Fibroblast of skin of abdomen (primary cell): ENCODE measurements around the gene RNU1-3. TPM values are rescaled to one million over a fixed set of nuclear protein-coding genes. Genes with fewer than 3 reads are reported as not detected.
"Not testable (repeated sequence)": the region's sequence is repeated elsewhere in the genome, so short reads cannot be mapped to it uniquely, and the experiment has no call there.

Source experiments
- DNase-seq: peaks from one replicate; pipeline ENCODE4 v3.0.0-alpha.2; 2013
- polyA plus RNA-seq, 2 experiments: library from polyadenylated mRNA; unstranded; fragments of 120-200 nt; gene quantifications; one replicate each; pipeline ENCODE4 v1.2.1, GENCODE V29; 2013; ENCODE audit not compliant: insufficient read length in 2 of 2

Gene RNU1-3
- not detected for polyA plus RNA-seq (2013, experiment 1 of 2; ENCODE audit: insufficient read length)
- polyA plus RNA-seq (2013, experiment 2 of 2; ENCODE audit: insufficient read length): not detected

- not testable (repeated sequence) for DNase-seq
Observed at GRCh38 chr1:16666502-16667413, at the start of gene RNU1-3. Gene RNU1-3 (minus strand): TSS chr1:16666948.

GRCh38 chr1:16713480-16713879, 46.7 kb upstream of the RNU1-3 start:
- DNase-seq: not testable (repeated sequence)

- DNase-seq: not testable (repeated sequence)
Observed at GRCh38 chr1:16712984-16713383, 46.2 kb upstream of the RNU1-3 start.

- DNase-seq: not testable (repeated sequence)
Observed at GRCh38 chr1:16712582-16712981, 45.8 kb upstream of the RNU1-3 start.

DNA sequence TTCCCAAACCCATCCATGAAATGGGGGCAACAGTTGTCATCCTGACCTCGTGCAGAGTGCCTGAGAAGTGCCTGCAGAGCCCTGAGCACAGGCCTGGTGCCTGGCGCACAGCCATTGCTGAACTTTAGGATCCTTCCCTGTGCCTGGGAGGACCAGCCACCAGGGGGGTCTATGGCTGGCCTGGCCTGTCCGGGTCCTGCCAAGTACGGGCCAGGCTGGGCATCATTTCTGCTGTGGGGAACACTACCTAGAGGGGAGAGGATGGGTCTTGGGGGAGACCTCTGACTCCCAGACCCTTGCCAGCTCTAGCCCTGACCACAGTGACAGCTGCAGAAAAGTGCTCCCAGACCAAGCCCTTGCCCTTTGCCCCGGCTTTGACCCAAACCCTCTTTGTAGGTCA, 45.4 kb upstream of the RNU1-3 start:
- DNase-seq: not testable (repeated sequence)

DNA sequence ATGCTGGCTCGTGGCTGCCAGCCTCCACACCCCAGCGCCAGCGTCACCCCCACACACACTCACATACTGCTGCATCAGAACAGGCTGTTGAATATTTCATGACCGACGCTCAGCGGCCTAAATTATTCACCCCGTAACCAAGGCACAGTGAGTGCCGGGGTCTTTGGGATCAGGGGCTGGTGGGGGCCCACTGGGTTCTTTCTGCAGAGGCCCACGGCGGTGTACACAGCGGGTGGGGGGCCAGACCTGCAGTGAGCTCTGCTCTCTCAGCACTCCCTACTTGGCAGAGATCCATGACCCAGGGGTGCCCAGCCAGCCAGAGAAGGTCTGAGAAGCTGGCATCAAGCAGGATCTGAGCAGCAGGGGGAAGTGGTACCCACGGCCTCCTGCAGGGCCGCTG, 43.9 kb upstream of the RNU1-3 start:
- DNase-seq: not testable (repeated sequence)

- DNase-seq: not testable (repeated sequence)
Observed at GRCh38 chr1:16709659-16710087, 42.9 kb upstream of the RNU1-3 start.

DNA sequence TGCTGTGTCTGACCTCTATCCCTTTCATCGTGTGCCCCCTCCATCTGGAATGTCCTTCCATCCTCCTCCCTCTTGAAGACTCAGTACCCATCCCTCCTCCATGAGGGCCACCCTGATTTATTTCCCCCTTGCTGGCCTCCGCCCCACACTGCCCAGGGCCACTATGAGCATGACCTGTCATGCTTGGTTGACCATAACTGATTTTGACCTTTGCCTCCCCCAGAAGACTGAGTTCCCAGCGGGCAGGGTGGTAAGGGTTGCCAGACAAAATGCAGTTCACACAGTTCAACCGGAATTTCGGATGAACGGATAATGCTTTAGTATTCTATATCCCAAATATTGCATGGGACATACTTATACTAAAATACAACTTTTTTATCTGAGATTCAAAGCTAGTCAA, 42.0 kb upstream of the RNU1-3 start:
- not testable (repeated sequence) for DNase-seq

DNA sequence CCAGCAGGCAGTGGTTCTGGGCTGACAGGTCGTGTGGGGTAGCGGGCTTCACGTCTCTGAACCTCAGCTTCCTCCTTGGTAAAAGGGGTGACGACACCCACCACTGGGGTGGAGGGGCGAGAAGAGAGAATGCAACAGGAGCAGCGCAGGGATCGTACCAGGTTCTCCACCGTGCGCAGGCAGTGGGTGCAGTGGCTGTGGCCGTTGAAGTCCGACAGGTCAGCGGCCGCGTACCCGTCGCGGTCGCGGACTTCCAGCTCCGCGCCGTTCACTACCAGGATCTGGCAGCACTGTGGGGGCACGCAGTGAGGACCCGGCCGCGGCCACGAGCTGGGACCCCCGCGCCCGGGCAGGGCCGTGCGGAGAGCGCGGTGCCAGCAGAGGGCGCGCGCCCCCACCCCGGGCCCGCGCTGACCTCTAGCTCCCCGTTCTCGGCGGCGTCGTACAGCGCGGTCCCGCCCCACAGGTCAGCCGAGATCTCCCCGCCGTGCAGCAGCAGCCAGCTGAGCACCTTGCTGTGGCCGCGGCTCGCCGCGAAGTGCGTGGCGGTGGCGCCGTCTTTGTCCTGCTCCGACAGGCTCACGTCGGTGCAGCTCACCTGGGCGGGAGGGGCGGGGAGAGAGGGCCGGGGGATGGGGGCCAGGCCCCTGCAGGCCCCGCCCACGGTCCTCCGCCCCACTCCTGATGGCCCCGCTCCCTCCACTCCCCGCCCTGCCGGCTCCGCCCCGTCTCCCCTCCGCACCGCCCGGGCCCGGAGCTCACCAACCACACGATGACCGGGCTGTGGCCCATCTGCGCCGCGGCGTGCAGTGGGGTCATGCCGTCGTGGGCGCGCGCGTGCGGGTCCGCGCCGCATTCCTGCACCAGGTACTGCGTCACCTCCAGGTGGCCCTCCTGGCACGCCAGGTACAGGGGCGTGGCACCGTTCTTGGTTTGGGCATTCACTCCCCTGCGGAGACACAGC, 40.7 kb upstream of the RNU1-3 start:
- DNase-seq: not testable (repeated sequence)

DNA sequence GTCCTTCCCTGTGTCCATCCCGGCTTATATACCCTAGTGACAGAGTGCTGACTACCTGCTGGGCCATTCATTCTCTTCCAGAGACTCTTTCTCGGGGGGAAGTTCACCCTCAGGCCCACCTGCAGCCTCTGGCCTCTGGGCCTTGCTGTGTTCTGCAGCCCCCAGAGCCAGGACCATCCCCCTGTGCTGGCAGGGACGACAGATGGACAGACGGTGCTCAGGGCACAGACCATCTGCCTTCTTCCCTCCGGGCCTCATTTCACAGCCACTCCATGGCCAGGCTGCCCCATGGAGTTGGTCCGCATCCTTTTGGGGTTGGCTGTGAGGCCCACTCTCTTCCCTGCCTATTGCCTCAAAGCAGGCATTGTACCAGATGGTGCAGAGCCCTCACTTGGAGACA, 39.6 kb upstream of the RNU1-3 start:
- DNase-seq: not testable (repeated sequence)

- not testable (repeated sequence) for DNase-seq
Observed at GRCh38 chr1:16704502-16705100, 37.9 kb upstream of the RNU1-3 start.

GRCh38 chr1:16704076-16704475, 37.3 kb upstream of the RNU1-3 start:
- not testable (repeated sequence) for DNase-seq

DNA sequence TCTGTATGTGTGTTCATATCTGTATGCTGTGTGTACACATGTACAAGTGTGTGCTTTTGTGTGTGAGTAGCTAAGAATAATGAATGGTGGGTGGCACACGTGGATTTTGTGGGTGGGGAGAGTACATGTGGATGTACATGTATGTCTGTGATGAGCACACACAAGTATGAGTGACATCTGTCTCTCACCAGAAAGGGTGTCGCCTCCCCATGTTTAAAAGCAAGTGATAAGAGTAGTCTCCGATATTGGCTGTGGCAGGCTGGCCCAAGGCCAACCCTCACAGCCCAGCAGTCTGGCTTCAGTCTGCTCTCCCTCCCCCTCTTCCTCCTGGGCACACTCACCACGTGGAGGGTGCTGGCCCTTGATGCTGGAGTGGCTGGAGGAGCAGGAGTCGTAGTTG, 36.9 kb upstream of the RNU1-3 start:
- not testable (repeated sequence) for DNase-seq

DNA sequence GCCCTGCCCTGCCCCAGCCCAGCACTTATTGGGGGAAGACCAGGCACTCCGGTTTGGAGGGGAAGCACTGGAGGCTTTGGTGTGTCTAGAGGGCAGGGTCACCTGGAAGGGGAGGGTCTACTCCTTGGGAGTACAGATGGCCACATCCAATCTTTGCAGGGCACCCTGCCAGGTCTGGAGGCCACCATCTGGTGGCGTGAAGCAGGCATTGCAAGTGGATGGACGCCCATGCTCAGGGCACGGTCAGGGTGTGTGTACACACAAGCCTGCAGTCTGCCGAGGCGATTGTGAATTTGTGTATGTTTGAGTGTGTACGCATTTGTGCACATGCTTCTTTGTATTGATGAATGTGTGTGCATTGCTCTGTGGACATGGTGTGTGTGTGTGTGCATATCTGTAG, 36.4 kb upstream of the RNU1-3 start:
- DNase-seq: not testable (repeated sequence)

DNA sequence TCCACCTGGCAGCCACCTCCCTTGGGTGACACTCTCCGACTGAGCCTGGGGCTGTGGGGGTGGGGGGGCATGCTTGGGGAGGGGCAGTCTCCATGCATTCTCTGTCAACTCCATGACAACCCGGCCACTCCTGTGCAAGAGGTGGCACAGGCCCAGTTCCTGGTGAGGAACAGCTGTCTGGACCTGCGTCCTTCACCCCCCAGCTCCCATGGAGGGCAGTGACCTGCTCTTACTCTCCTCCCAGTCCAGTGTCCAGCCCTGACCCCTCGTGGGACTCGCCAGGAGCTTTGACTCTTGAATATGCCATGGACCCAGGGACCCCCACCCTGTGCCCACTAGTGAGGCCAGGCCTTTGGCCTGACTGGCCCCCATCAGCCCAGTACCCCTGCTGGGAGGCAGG, 35.5 kb upstream of the RNU1-3 start:
- not testable (repeated sequence) for DNase-seq

DNA sequence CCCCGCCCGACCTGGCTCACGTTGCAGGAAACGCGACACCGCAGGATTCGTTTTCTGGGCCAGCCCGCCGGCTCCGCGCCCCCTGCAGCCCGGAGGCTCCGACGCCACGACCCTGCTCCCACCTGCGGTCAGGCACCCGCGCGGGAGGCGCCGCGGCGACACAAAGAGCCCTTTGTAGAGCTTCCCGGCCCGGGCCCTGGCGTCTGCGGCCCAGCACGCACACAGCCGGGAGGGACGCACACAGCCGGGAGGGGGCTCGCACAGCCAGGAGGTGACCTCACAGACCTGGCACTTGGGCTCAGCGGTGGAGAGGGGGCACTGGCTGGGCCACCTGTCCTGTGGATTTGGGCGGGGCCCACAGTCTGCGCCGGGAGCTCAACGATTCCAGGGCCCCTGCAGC, 34.4 kb upstream of the RNU1-3 start:
- not testable (repeated sequence) for DNase-seq

DNA sequence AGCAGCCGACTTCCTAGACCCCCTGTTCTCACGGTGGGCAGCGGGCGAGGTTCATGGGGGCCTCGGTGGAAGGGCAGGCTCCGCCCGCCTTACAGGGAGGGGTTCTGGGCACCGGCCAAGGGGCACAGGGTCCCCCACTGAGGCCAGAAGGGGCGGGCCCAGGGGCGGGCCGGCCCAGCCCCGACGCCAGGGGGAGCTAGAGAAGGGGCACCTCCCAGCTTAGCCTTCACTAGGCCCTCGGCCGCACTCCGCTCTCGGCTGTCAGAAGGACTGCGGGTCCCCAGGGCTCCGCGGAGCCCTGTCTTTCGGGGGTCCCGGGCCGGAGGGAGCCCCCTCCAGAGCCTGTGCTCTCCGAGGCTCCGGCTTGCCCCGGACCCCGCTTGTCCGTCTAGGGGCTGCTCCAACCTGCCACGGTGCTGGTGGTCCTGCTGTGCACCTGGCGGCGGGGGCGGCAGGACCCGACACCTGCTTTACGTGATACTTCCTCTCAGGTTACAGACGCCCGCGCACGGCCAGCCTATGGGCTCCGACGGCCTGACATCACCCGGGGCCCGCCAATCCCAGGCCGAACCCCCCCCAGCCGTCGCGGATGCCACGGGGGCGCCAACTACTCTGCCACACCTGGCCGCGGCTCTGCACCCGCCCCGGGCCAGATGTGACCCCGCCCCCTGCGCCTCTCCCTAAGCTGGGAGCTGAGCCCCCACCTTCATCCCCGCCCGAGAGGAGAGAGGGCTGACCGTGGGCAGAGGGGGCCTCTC, 33.6 kb upstream of the RNU1-3 start:
- not testable (repeated sequence) for DNase-seq

DNA sequence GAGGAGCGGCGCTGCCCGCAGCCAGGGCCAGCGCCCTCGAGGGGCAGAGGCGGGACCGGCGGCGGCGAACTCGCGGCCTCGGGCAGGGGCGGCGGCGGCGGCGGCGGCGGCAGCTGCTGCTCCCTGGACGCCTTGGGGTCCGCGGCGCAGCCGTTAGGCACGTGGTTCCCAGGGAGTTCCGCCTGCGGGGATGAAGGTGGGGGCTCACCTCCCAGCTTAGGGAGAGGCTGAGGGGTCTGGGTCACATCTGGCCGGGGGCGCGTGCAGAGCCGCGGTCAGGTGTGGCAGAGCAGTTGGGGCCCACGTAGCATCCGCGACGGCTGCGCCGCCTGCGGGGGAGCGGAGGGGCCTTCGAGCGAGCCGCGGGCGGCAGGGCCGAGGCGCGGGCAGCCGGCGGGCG, 32.7 kb upstream of the RNU1-3 start:
- DNase-seq: not testable (repeated sequence)

- DNase-seq: not testable (repeated sequence)
Observed at GRCh38 chr1:16697152-16697551, 30.4 kb upstream of the RNU1-3 start.

DNA sequence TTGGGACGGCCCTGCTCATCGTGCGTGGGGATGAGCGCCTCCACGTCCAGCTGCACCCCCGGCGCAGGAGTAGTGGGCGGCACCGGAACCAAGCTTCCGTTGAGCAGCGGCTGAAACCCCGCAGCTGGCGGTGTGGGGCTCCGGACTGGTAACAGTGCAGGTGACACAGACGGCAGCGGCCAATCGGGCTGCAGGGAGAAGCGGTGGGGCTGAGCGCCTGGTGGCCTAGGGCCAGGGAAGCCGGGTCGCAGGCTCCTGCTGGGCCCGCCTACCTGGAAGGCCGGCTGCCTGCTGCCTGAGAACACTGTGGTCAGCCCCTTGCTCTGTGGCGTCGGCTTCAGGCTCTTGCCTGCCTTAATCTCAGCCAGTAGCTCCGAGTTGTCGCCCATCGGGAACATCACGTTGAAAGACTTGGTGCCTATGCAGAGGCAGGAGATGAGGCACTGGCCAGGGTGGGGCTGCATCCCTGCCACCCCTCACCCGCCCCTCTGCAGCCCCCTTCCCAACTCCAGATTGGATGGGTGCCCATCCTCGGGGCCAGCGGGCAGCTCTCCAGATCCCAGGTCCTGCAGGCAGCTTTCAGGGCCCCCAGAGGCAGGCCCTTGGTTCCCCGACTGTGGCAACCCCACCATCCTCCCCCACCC, 29.9 kb upstream of the RNU1-3 start:
- not testable (repeated sequence) for DNase-seq

DNA sequence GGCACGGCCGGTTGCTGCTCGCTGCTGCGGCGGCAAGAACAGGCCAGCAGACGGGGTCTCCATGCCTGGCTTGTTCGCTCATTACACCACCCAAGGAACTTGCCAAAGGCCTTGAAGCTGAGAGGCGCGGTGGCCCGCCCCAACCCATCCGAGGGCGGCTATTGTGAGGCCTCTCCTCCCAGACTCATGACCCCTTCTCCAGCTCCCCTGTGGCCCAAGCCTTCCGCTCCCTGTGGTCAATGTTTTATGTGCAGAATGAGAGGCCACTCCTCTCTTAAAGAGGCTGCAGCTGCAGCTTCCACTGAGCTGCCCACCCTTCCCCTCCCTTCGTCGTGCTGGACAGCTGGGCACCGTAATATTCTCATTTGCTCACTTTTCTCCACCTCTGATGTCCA, 27.6 kb upstream of the RNU1-3 start:
- not testable (repeated sequence) for DNase-seq
